T-cell (primary cell): Measurements from ENCODE around the gene BORCS8. TPM values are rescaled to one million over a fixed set of nuclear protein-coding genes. Genes with fewer than 3 reads are reported as not detected.
"Not testable (repeated sequence)": the region's sequence is repeated elsewhere in the genome, so short reads cannot be mapped to it uniquely, and the experiment has no call there.

Source experiments
- ATAC-seq, 4 experiments: fragments of 200-7000 bp in 3 of 4; fragments of 150-1000 bp in 1 of 4; cut with Tn5 transposase; replicated peaks in 1 of 4; 1 replicate in 3 of 4; 2 replicates in 1 of 4; pipeline ENCODE4 v1.10.0; 2021; ENCODE audit warnings: moderate library complexity in 3 of 4, mild to moderate bottlenecking in 2 of 4, moderate number of reproducible peaks in 1 of 4
- CTCF ChIA-PET, 2 donors: fragments of 300-600 bp; sonication (Branson Sonifier 250); formaldehyde crosslinking; loops; one replicate each; lab custom pipeline; 2022; ENCODE audit warnings: antibody characterized with exemption in 2 of 2; lab: Charles Lee
- POLR2A ChIA-PET, 2 donors: fragments of 300-600 bp; sonication (Branson Sonifier 250); formaldehyde crosslinking; loops; one replicate each; lab custom pipeline; 2022; ENCODE audit warnings: antibody characterized with exemption in 2 of 2; lab: Charles Lee
- DNase-seq, 35 experiments: peaks; one replicate each; pipeline versions ENCODE4 v3.0.0 to v3.0.0-alpha.2; 2013 to 2023
- H3K27ac ChIP-seq: one replicate; pipeline ENCODE4 v1.5.1; 2013; ENCODE audit warnings: low read length
- H3K27me3 ChIP-seq, 2 experiments: replicated peaks in 1 of 2; 1 replicate in 1 of 2; 2 replicates in 1 of 2; pipeline versions ENCODE4 v1.6.1 to v1.7.0; 2013; ENCODE audit warnings: low read length in 1 of 2, mixed read lengths in 1 of 2; ENCODE audit not compliant: control insufficient read depth in 2 of 2, insufficient read depth in 2 of 2; ENCODE audit errors: extremely low read depth in 1 of 2
- H3K36me3 ChIP-seq, 2 donors: 1 replicate in 1 of 2; 2 replicates in 1 of 2; pipeline versions ENCODE4 v1.6.1 to v1.7.0; 2013; ENCODE audit warnings: low read length in 1 of 2; ENCODE audit not compliant: control insufficient read depth in 2 of 2, insufficient read depth in 1 of 2; ENCODE audit errors: extremely low read depth in 1 of 2
- H3K4me1 ChIP-seq, 2 experiments: 1 replicate in 1 of 2; 2 replicates in 1 of 2; pipeline versions ENCODE4 v1.6.1 to v1.7.0; 2013; ENCODE audit warnings: low read length in 2 of 2, mixed read lengths in 1 of 2; ENCODE audit not compliant: insufficient read depth in 2 of 2, control insufficient read depth in 1 of 2; ENCODE audit errors: extremely low read depth in 1 of 2
- H3K4me3 ChIP-seq, 2 donors: 1 replicate in 1 of 2; 2 replicates in 1 of 2; pipeline versions ENCODE4 v1.5.1 to v1.7.0; 2013; ENCODE audit warnings: mild to moderate bottlenecking in 2 of 2, low read length in 1 of 2, moderate library complexity in 1 of 2; ENCODE audit not compliant: control insufficient read depth in 1 of 2; ENCODE audit errors: extremely low read depth in 1 of 2
- H3K9me3 ChIP-seq: 2 replicates; pipeline ENCODE4 v1.7.0; 2013
- H3K27ac Mint-ChIP-seq, 2 donors: one replicate each; pipeline ENCODE4 v1.8.0; 2020 to 2021; ENCODE audit warnings: mild to moderate bottlenecking in 2 of 2, mixed read lengths in 2 of 2
- H3K27me3 Mint-ChIP-seq, 2 donors: one replicate each; pipeline ENCODE4 v1.8.0; 2021 to 2022; ENCODE audit warnings: mixed read lengths in 2 of 2
- H3K36me3 Mint-ChIP-seq: one replicate; pipeline ENCODE4 v1.8.0; 2021; ENCODE audit warnings: mixed read lengths
- H3K4me1 Mint-ChIP-seq, 3 donors: one replicate each; pipeline ENCODE4 v1.8.0; 2020 to 2022; ENCODE audit warnings: mixed read lengths in 3 of 3, mild to moderate bottlenecking in 1 of 3
- H3K4me3 Mint-ChIP-seq, 3 donors: one replicate each; pipeline ENCODE4 v1.8.0; 2020 to 2022; ENCODE audit warnings: mild to moderate bottlenecking in 3 of 3, mixed read lengths in 3 of 3, moderate library complexity in 3 of 3
- H3K9me3 Mint-ChIP-seq, 3 donors: one replicate each; pipeline ENCODE4 v1.8.0; 2020 to 2022; ENCODE audit warnings: mixed read lengths in 3 of 3
- WGBS: methylation state at CpG from one replicate; pipeline ENCODE4 v1.1.5; 2013; ENCODE audit warnings: missing lambda C conversion rate; ENCODE audit not compliant: insufficient coverage; 5-methylcytosine and 5-hydroxymethylcytosine counted together
- total RNA-seq, 35 experiments: library from RNA in 6 of 35; stranded (reverse) in 6 of 35; fragments of 120-200 nt in 1 of 35; gene quantifications; one replicate each; pipeline versions ENCODE4 v1.2.1 to v1.2.4 and lab custom pipeline; 2013 to 2026

Gene BORCS8
- total RNA-seq, 5 donors from 2014 or later (not counting 1 experiment from before 2014, with no cell fraction given), result 16.5 to 44.3 (median 35.5) TPM

DNA sequence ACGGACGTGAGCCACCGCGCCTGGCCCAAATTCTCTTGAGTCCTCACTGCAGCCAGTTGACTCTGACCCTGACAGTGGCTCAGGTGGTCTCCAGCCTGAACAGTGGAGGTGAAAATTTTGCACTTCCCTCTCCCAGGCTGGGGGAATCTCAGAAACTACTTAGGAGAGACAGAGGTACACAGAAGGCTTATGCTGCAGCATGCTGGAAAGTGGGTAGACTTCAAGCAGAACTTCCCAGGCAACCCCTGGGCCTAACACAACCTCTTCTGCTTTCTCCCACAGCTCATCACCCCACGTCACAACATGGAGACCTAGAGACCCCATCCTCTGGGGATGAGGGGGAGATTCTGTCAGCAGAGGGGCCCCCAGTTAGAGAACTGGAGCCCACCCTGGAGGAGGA is 34.3 kb upstream of the BORCS8 start:
- Histone ChIP-seq H3K4me3 (no peak overlapping the region), H3K36me3 (no peaks in the 10 kb centered on the region), H3K4me1 (peaks cover 0 to 11% of the 10 kb centered on the region in 2 experiments), H3K9me3 (no peaks in the 10 kb centered on the region), H3K27ac (no peak overlapping the region), H3K27me3 (peaks cover 0 to 50% of the 10 kb centered on the region in 2 experiments)
- peaks cover 14 to 17% of the 10 kb centered on the region in 2 donors for H3K27me3 Mint-ChIP-seq
- ChIA-PET CTCF (interaction anchor here in 1 of 2 donors (0.6 to 1.4 kb wide), 3 partner anchors 52 to 636 kb away, joined by 3 to 5 read pairs (median 4); no protein-coding TSS in a partner anchor), POLR2A (no interaction called here)
- no peak overlapping the region for H3K27ac Mint-ChIP-seq
- H3K4me1 Mint-ChIP-seq, result peaks cover 5 to 6% (median 6%) of the 10 kb centered on the region in 3 donors
- ATAC-seq (no peak), DNase-seq (no peak)
- WGBS, result no CpG with 5 or more reads among the region's 5 CpGs
- H3K36me3 Mint-ChIP-seq, result no peaks in the 10 kb centered on the region
- no peaks in the 10 kb centered on the region for H3K9me3 Mint-ChIP-seq
- H3K4me3 Mint-ChIP-seq, result peak overlapping the region in 1 of 3 donors; percentile 79

DNA sequence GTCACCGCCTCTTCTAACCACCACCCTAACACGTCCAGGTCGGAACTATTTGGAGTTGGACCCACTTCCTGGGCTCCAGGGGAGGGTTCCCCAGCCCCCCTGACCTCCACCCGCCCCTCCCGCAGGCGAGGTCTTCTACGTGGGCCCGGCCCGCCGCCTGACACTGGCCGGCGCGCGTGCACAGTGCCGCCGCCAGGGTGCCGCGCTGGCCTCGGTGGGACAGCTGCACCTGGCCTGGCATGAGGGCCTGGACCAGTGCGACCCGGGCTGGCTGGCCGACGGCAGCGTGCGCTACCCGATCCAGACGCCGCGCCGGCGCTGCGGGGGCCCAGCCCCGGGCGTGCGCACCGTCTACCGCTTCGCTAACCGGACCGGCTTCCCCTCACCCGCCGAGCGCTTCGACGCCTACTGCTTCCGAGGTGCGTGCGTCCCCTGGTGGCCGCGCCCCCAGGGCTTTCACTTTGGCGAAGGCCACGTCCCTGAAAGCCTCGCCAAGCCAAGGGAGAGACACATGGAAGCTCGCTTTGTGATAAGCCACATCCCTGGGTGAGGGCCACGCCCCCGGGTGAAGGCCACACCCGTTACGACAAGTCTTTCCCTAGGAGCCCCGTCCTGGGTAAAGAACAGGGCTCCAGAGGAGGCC is 33.0 kb upstream of the BORCS8 start:
- peak overlapping the region; percentile 43 to 52 for H3K4me3 ChIP-seq
- no peaks in the 10 kb centered on the region for H3K9me3 Mint-ChIP-seq
- WGBS, result 1% methylated on average over 55 of the region's 59 CpGs
- H3K4me1 Mint-ChIP-seq, result peaks cover 5 to 6% (median 6%) of the 10 kb centered on the region in 3 donors
- H3K4me3 Mint-ChIP-seq, result peak overlapping the region; percentile 57 to 79 (median 75)
- H3K36me3 ChIP-seq, result no peaks in the 10 kb centered on the region
- no peaks in the 10 kb centered on the region for H3K9me3 ChIP-seq
- DNase-seq, result peak; percentile 57 to 86 (median 71)
- ChIA-PET POLR2A (interaction anchor here in 1 of 2 donors (0.6 kb wide), 1 partner anchor 39 kb away, joined by 3 read pairs; no protein-coding TSS in a partner anchor), CTCF (interaction anchor here in 1 of 2 donors (1.4 kb wide), 1 partner anchor 51 kb away, joined by 3 read pairs; no protein-coding TSS in a partner anchor)
- no peak overlapping the region for H3K27ac Mint-ChIP-seq
- H3K27me3 ChIP-seq, result peaks cover 0 to 45% of the 10 kb centered on the region in 2 experiments
- H3K36me3 Mint-ChIP-seq, result no peaks in the 10 kb centered on the region
- H3K4me1 ChIP-seq, result peaks cover 0 to 11% of the 10 kb centered on the region in 2 experiments
- ATAC-seq, result peak; percentile 94 to 97 (median 96)
- H3K27me3 Mint-ChIP-seq, result peaks cover 14 to 17% of the 10 kb centered on the region in 2 donors
- H3K27ac ChIP-seq, result no peak overlapping the region

DNA sequence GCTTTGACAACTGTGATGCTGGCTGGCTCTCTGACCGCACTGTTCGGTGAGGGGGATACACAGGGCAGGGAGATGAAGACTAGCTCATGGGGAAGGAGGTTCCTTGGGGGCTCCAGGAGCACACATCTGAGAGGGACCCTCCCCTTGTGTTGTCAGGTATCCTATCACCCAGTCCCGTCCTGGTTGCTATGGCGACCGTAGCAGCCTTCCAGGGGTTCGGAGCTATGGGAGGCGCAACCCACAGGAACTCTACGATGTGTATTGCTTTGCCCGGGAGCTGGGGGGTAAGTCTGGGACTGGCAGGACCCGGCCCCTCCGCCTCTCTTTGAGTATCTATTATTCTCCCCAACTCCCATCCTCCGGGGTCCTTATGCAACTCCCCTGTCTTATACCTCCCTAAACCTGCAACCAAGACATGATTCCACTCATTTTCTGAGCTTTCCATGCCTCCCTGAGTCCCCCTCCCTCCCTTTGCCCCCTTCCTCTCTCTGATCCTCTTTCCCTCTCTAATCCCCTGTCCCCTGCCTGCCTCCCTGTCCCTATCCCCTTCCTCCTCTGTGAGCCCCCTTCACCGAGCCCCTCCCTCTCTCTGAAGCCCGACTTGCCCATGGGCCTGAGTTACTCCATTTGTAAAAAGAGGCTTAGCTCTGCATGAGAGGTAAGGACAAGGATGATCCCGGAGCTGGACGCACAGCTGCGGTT is 32.3 kb upstream of the BORCS8 start:
- ATAC-seq (no peak), DNase-seq (no peak)
- peaks cover 0 to 11% of the 10 kb centered on the region in 2 experiments for H3K4me1 ChIP-seq
- Mint-ChIP-seq H3K9me3 (no peaks in the 10 kb centered on the region), H3K4me3 (peak overlapping the region; percentile 52 to 79 (median 68)), H3K36me3 (no peaks in the 10 kb centered on the region), H3K27me3 (peaks cover 14 to 17% of the 10 kb centered on the region in 2 donors), H3K27ac (no peak overlapping the region), H3K4me1 (peaks cover 5 to 6% (median 6%) of the 10 kb centered on the region in 3 donors)
- WGBS, result 92% methylated on average over 2 of the region's 17 CpGs
- ChIA-PET CTCF (no interaction called here), POLR2A (no interaction called here)
- peak overlapping the region in 1 of 2 donors; percentile 12 for H3K4me3 ChIP-seq
- no peaks in the 10 kb centered on the region for H3K9me3 ChIP-seq
- H3K36me3 ChIP-seq, result no peaks in the 10 kb centered on the region
- H3K27me3 ChIP-seq, result peaks cover 0 to 46% of the 10 kb centered on the region in 2 experiments
- H3K27ac ChIP-seq, result no peak overlapping the region

DNA sequence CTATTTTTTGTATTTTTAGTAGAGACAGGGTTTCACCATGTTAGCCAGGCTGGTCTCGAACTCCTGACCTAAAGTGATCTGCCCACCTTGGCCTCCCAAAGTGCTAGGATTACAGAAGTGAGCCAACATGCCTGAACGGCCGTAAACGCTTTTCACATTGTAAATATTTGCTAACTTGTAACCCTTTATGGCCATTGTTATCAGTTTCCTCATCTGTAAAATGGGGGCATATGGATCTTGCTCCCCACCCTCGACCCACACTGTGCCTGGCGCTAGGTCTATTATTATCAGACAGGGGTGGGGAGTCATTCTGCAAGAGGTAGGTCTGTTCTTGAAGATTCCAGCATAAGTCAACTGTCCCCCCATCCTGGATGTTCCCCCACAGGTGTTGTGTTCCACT is 31.7 kb upstream of the BORCS8 start:
- Histone ChIP-seq H3K27ac (no peak overlapping the region), H3K4me1 (peaks cover 0 to 11% of the 10 kb centered on the region in 2 experiments), H3K9me3 (no peaks in the 10 kb centered on the region), H3K27me3 (peaks cover 0 to 52% of the 10 kb centered on the region in 2 experiments), H3K4me3 (no peak overlapping the region), H3K36me3 (no peaks in the 10 kb centered on the region)
- WGBS, result no CpG with 5 or more reads among the region's 6 CpGs
- Mint-ChIP-seq H3K4me1 (peaks cover 5 to 6% (median 6%) of the 10 kb centered on the region in 3 donors), H3K36me3 (no peaks in the 10 kb centered on the region), H3K27ac (no peak overlapping the region), H3K4me3 (peak overlapping the region in 2 of 3 donors; percentile 54 to 79), H3K9me3 (no peaks in the 10 kb centered on the region), H3K27me3 (peaks cover 8 to 19% of the 10 kb centered on the region in 2 donors)
- ChIA-PET POLR2A (no interaction called here), CTCF (no interaction called here)
- DNase-seq (no peak), ATAC-seq (no peak)

DNA sequence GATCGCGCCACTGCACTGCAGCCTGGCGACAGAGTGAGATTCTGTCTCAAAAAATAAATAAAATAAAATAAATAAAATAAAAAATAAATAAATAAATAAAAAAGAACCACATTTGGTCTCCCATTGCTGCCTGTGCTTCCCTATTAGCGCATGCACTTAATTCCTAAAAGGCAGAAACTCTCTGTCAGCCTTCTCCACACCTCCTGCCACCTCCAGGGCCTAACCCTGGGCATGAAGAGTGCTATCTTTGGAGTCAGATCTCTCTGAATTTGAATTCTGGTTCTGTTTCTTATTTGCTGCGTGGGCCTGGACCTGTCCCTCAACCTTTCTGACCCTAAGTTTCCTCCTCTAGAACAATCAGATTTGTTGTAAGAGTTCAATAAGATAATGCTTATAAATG is 31.1 kb upstream of the BORCS8 start:
- H3K36me3 ChIP-seq, result no peaks in the 10 kb centered on the region
- no peak overlapping the region for H3K4me3 Mint-ChIP-seq
- H3K27me3 ChIP-seq, result peaks cover 0 to 50% of the 10 kb centered on the region in 2 experiments
- peaks cover 5 to 6% (median 6%) of the 10 kb centered on the region in 3 donors for H3K4me1 Mint-ChIP-seq
- H3K27ac ChIP-seq, result no peak overlapping the region
- H3K36me3 Mint-ChIP-seq, result no peaks in the 10 kb centered on the region
- no peaks in the 10 kb centered on the region for H3K9me3 Mint-ChIP-seq
- DNase-seq, result no peak
- no peak for ATAC-seq
- ChIA-PET POLR2A (no interaction called here), CTCF (no interaction called here)
- WGBS, result no CpG with 5 or more reads among the region's 5 CpGs
- no peak overlapping the region for H3K27ac Mint-ChIP-seq
- peaks cover 0 to 11% of the 10 kb centered on the region in 2 experiments for H3K4me1 ChIP-seq
- no peak overlapping the region for H3K4me3 ChIP-seq
- peaks cover 3 to 14% of the 10 kb centered on the region in 2 donors for H3K27me3 Mint-ChIP-seq
- H3K9me3 ChIP-seq, result no peaks in the 10 kb centered on the region

DNA sequence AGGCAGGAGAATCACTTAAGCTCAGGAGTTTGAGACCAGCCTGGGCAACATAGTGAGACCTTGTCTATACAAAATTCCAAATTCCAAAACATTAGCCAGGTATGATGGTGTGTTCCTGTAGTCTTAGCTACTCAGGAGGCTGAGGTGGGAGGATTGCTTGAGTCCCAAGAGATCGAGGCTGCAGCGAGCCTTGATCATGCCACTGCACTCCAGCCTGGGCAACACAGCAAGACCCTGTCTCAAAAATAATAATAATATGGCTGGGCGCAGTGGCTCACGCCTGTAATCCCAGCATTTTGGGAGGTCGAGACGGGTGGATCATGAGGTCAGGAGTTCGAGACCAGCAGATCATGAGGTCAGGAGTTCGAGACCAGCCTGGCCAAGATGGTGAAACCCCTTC is 29.0 kb upstream of the BORCS8 start:
- DNase-seq, H3K4me3 Mint-ChIP-seq, H3K9me3 ChIP-seq, H3K27ac Mint-ChIP-seq, H3K4me3 ChIP-seq, ATAC-seq, H3K4me1 Mint-ChIP-seq, H3K36me3 Mint-ChIP-seq, CTCF ChIA-PET, H3K36me3 ChIP-seq, H3K27ac ChIP-seq, H3K9me3 Mint-ChIP-seq: not testable (repeated sequence)
- Histone ChIP-seq H3K4me1 (peaks cover 0 to 11% of the 10 kb centered on the region in 2 experiments), H3K27me3 (peaks cover 0 to 42% of the 10 kb centered on the region in 2 experiments)
- H3K27me3 Mint-ChIP-seq, result peaks cover 13 to 16% of the 10 kb centered on the region in 2 donors
- POLR2A ChIA-PET, result interaction anchor here in 1 of 2 donors (0.6 kb wide), 1 partner anchor 643 kb away, joined by 3 read pairs; no protein-coding TSS in a partner anchor
- 60% methylated on average over 3 of the region's 8 CpGs for WGBS
